DMS114 treated with DMSO at 0.1 percent for 48 hours (cell line): ENCODE measurements around the gene GLUL.

Experiments used
- DNase-seq: peaks from one replicate; lab custom pipeline; 2025; ENCODE audit not compliant: unreplicated experiment; lab: John Stamatoyannopoulos, UW

The GLUL gene

GRCh38 chr1:182391362-182392049 lies at the start of gene GLUL:
GLUL (minus strand) TSS chr1:182391790; CDS start chr1:182388737, 3,053 bp downstream.
- DNase-seq, result peak; percentile 57

- no peak for DNase-seq
These were observed 46.7 kb upstream of the GLUL start for GRCh38 chr1:182438326-182438725.

GRCh38 chr1:182433580-182433979 lies 42.0 kb upstream of the GLUL start:
- no peak for DNase-seq

GRCh38 chr1:182431278-182431677 lies 39.7 kb upstream of the GLUL start:
- no peak for DNase-seq

- DNase-seq, result no peak
These were observed 38.9 kb upstream of the GLUL start for GRCh38 chr1:182430263-182431068.

GRCh38 chr1:182428043-182428442 lies 36.5 kb upstream of the GLUL start:
- no peak for DNase-seq

GRCh38 chr1:182426442-182427430 lies 35.1 kb upstream of the GLUL start:
- DNase-seq, result no peak

- no peak for DNase-seq
These were observed 24.2 kb upstream of the GLUL start for GRCh38 chr1:182415789-182416188.

GRCh38 chr1:182413969-182414368 lies 22.4 kb upstream of the GLUL start:
- DNase-seq, result no peak

- no peak for DNase-seq
These were observed 21.9 kb upstream of the GLUL start for GRCh38 chr1:182413486-182413885.

- DNase-seq, result no peak
These were observed 19.2 kb upstream of the GLUL start for GRCh38 chr1:182410620-182411273.

GRCh38 chr1:182410138-182410537 lies 18.5 kb upstream of the GLUL start:
- no peak for DNase-seq

- DNase-seq, result no peak
These were observed 17.0 kb upstream of the GLUL start for GRCh38 chr1:182408435-182409075.

GRCh38 chr1:182407724-182408123 lies 16.1 kb upstream of the GLUL start:
- no peak for DNase-seq

GRCh38 chr1:182406012-182406411 lies 14.4 kb upstream of the GLUL start:
- no peak for DNase-seq

GRCh38 chr1:182405578-182405977 lies 14.0 kb upstream of the GLUL start:
- no peak for DNase-seq

- no peak for DNase-seq
These were observed 13.2 kb upstream of the GLUL start for GRCh38 chr1:182404781-182405180.

GRCh38 chr1:182400567-182400966 lies 9.0 kb upstream of the GLUL start, which contains the start of gene TEDDM1:
TEDDM1 (minus strand) TSS chr1:182400667; CDS start chr1:182400485, 182 bp downstream.
- DNase-seq, result no peak

GRCh38 chr1:182397653-182398393 lies 6.2 kb upstream of the GLUL start:
- no peak for DNase-seq
